GM12892 (cell line): Measurements from ENCODE around the gene STAG1.

Source experiments
- POLR2A ChIP-seq: IDR thresholded peaks from 2 replicates; pipeline ENCODE4 v1.6.1; 2011; ENCODE audit warnings: low read depth, low read length, control low read depth
- POLR2AphosphoS5 ChIP-seq: IDR thresholded peaks from 2 replicates; pipeline ENCODE4 v1.6.1; 2011; ENCODE audit warnings: low read depth, low read length, control low read depth
- TAF1 ChIP-seq: IDR thresholded peaks from 2 replicates; pipeline ENCODE4 v1.6.1; 2011; ENCODE audit warnings: low read depth, mild to moderate bottlenecking, control low read depth, low read length, borderline replicate concordance

DNA sequence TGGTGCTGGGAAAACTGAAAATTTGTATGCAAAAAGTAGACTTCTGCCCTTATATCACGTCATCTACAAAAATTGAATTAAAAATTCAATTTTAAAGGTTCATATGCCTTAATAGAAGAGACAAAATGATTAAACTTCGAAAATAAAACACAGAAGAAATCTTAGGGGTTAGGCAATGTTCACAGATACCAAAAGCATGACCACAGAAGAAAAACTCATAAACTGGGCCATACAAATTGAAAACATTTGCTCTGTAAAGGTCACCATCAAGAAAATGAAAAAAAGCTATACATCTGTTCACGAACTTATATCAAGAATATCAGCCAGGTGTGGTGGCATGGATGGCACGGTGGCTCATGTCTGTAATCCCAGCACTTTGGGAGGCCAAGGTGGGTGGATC, 257.0 kb downstream of the STAG1 start:
- no peak for TF ChIP-seq POLR2AphosphoS5
- TF ChIP-seq POLR2A, result no peak
- TF ChIP-seq TAF1, result no peak
